Limb (tissue), 2 donors: ENCODE results near the gene PMPCB.
A peak's percentile ranks its signal among the peaks of the same experiment; 100 is the strongest.

ENCODE experiments used
- DNase-seq, 2 donors: peaks; one replicate each; pipeline ENCODE4 v3.0.0-alpha.2; 2016; ENCODE audit errors: extremely low spot score in 2 of 2

Gene PMPCB

DNA sequence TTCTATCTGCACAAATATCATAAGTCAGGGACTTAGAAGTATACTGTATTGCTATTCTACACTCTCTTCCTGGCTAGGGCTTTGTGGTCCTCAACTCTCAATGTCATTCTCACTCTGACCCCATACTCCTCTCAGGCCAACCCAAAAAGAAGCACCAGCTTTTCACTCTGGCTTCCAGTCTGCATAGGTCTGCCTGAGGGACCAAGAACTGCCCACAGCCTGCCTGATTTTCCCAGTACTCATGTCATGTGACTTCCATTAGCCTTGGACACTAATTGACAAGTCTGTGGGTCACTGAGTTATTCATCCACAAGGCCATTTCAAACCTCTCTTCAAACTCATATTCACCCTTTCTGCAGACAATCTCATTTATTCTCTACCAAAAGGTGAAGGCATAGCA is 19.8 kb downstream of the PMPCB start:
- DNase-seq = no peak

DNA sequence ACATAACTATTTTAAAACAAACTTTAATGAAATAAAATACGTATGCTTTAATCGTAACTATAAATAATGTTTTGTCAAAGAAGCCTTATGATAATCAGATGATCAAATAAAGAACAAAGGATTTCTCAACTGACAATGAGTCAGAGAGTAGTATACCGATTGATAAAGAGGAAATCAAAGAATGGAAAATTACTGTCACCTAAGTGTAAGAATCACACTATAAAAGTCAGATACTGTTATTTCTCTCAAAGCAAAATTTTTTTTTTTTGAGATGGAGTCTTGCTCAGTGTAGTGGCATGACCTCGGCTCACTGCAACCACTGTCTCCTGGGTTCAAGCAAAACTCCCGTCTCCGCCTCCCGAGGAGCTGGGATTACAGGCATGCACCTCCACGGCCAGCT is 28.5 kb downstream of the PMPCB start:
- no peak for DNase-seq

DNA sequence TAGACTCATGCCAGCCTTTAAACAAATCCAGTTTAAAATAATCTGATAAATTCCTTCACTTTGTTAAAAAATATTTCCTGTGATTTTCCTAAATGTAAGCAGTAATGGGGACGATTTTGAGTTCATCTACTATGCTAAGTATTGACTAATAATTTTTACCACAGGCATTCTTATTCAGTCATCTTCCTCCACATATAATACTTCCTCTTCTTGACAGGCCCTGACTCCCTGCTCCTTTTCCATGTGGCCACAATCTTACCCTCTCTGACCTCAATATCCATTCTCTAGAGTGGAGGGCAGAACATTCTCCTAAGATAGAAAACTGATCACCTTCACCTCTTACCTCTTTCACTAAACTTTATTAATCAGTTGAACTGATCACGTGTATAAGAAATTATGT is 39.5 kb downstream of the PMPCB start:
- no peak for DNase-seq

- DNase-seq = no peak
Observed at GRCh38 chr7:103338864-103339263, 41.6 kb downstream of the PMPCB start.

- no peak for DNase-seq
Observed at GRCh38 chr7:103341466-103341865, 44.2 kb downstream of the PMPCB start.

DNA sequence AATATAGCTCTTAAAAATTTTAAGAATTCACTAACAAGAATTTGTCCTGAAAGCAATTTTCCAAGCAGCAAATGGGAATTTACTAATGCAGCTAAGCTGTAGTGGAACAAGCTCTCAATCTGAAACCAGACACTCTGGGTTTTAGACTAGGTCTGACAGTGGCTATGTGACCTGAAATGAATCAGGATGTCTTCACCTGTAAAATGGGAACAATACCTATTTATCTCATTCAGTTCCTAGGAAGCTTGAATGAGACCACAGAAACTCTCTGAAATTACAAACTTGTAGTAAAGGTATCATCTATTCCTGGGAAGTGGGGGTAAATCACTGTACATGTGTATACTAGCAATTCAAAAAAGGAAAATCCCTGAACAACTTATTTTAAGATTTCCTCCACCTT is 46.1 kb downstream of the PMPCB start:
- no peak for DNase-seq

DNA sequence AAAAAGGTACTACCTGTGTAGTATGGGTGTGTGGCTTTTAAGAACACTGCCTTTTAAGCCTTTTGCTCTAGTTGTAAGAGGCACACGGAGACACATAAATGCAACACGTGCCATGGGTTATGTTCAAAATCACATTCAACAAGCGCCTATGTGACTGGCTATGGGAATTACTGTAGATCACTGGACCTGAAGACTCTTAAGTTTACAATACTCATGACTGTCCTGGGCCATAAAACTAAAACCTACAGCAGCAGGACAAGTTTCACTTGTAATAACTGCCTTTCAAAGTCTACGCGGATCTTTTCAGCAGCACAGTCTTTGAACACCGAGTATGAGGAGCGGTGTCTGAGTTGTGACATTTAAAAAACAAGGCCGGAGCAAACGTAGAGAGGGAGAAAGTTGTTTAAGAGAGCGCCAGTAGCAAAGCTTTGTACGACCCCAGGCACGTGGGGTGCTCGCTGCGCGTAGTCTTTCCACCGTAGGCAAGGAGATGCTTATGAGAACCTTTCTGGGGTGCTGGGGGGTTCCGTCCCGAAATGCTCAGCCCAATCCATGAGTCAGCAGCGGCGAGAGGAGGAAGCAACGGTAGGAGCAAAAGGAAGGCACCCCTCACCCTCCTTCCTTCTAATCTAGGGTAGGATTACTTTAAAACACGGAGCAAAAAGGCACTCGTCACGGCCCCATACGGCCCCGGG is 46.7 kb downstream of the PMPCB start:
- DNase-seq = no peak

DNA sequence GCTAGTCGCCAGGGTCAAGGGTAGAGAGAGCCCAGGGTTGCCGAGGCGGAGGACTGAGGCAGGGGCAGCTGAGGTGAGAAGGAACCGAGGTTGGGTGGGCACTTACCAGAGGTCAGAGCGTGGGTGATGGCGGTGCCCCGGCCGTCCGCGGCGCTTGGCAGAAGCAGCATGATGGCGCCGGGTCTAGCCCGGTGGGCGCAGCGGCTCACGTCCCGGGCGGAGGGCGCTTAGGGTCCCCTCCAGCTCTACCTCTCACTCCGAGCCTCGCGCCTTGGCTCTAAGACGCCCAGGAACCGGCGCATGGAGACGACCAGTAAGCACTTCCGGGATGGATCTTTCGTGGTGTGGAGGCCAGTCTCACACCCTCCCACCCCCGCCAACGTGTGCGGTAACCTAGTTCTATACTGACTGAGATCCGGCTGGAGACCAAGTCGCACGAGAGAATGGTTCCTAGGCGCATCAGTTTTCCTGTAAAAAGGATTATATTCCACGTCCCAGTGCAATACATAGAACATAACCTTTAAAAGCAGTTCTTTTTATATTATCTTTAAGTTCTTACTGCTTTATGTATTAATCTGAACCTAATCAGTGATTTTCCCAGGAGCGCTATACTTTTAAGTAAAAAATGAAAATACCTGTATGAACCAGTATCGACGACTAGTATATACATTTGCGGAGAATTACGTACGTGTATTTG is 47.4 kb downstream of the PMPCB start, which contains the start of gene DNAJC2:
DNAJC2 (minus strand) TSS at position 315 of the 697 bp plus-strand sequence; CDS start at position 170, 145 bp downstream.
- peak; percentile 90 to 93 for DNase-seq

GRCh38 chr7:103346396-103346795 is 49.2 kb downstream of the PMPCB start:
- no peak for DNase-seq

GRCh38 chr7:103347507-103348267 is 50.5 kb downstream of the PMPCB start, which contains the start of gene PSMC2:
Gene PSMC2, plus strand, starts transcription at chr7:103347643. Its CDS starts 69 bp downstream, at chr7:103347712.
- DNase-seq = peak; percentile 84 to 90

DNA sequence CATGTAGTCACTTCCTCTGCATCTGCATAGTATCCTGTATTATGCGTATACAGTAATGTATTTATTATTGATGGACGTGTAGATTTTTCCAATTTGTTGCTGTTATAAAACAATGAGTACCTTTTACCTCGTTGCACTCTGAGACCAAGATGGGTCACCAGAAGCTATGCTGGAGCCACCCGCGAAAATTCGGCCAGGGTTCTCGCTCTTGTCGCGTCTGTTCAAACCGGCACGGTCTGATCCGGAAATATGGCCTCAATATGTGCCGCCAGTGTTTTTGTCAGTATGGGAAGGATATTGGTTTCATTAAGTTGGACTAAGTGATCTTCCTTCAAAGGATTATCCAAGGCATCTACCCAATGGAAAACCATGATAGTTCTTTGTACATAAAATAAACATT is 51.2 kb downstream of the PMPCB start:
- no peak for DNase-seq

DNA sequence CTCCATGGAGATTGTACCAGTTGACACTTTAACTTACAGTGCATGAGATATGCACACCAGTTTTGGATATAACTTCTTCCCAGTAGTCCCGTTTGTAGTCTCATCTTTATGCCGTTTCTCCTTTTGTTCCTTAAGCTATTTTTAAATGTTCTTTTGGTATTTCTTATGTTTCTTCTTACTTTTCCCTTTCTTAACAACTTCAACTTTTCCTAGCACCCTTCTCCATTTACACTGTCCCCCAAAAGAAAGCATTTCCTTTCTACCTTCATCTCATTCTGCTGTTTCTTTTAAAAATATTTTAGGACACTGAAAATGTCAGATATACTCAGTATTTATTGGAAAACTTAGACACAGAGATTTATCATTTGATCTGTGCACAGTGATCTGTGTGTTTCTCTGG is 51.7 kb downstream of the PMPCB start:
- DNase-seq = no peak

DNA sequence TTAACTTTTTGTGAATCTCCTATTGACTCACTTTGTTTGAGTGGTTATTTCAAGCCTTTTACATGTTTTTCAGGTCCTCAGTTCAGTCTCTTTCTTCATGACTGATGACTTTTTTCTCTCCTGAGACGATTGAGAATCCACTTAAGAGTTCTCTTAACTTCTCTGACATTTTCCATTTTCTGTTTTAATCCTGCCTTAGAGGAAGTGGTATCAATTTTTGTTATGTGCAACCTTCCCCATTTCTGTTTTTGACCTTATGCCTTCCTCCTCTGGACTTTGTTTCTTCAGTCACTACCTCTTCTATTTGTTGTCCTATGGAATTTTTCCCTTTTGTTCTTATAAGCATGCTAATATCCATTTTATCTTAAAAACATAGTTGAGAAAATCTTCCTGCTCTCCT is 52.6 kb downstream of the PMPCB start:
- DNase-seq = no peak
